ENCODE measurements around the gene GAB1. TPM values are rescaled to one million over a fixed set of nuclear protein-coding genes. Genes with fewer than 3 reads are reported as not detected.
A peak's percentile ranks its signal among the peaks of the same experiment; 100 is the strongest.

GAB1 gene
- total RNA-seq, 1 donor from 2014 or later = 29.0 TPM

- Histone ChIP-seq H3K4me1 (peaks cover 65% of the 10 kb centered on the region), H3K27ac (peak overlapping the region; percentile 61)
Measured at GRCh38 chr4:143402776-143403552, 66.3 kb downstream of the GAB1 start.

GRCh38 chr4:143403553-143403820 lies 66.8 kb downstream of the GAB1 start:
- Histone ChIP-seq H3K36me3 (no peaks in the 10 kb centered on the region), H3K27ac (peak overlapping the region; percentile 31)
- intact Hi-C loops (cut with DNase I) = no loop called here

More at GRCh38 chr4:143402776-143403552, 66.3 kb downstream of the GAB1 start:
- TF ChIP-seq POLR2AphosphoS5 (IDR thresholded peaks at IDR 0.05; ENCODE audit: insufficient read depth in 1 of 2, low read depth in 1 of 2) = peak in 1 of 2 donors; percentile 45
- no peak for TF ChIP-seq POLR2A (IDR thresholded peaks at IDR 0.05)
- intact Hi-C loops (cut with DNase I) = no loop called here
- DNase-seq (ENCODE audit: extremely low spot score in 2 of 2) = no peak
- H3K4me3 ChIP-seq = no peak overlapping the region
- no peaks in the 10 kb centered on the region for H3K27me3 ChIP-seq
- H3K36me3 ChIP-seq = no peaks in the 10 kb centered on the region
- no peaks in the 10 kb centered on the region for H3K9me3 ChIP-seq

GRCh38 chr4:143404555-143404954 lies 67.9 kb downstream of the GAB1 start:
- no peak overlapping the region for H3K4me3 ChIP-seq
- DNase-seq (ENCODE audit: extremely low spot score in 2 of 2) = no peak
- H3K9me3 ChIP-seq = no peaks in the 10 kb centered on the region
- no peaks in the 10 kb centered on the region for H3K36me3 ChIP-seq
- no peak overlapping the region for H3K27ac ChIP-seq
- H3K27me3 ChIP-seq = no peaks in the 10 kb centered on the region
- H3K4me1 ChIP-seq = peaks cover 59% of the 10 kb centered on the region
- no peak for TF ChIP-seq POLR2AphosphoS5 (IDR thresholded peaks at IDR 0.05; ENCODE audit: insufficient read depth in 1 of 2, low read depth in 1 of 2)
- TF ChIP-seq POLR2A (IDR thresholded peaks at IDR 0.05) = no peak
- no peak for TF ChIP-seq CTCF (IDR thresholded peaks at IDR 0.05)
- intact Hi-C loops (cut with DNase I) = no loop called here

More at GRCh38 chr4:143403553-143403820, 66.8 kb downstream of the GAB1 start:
- no peaks in the 10 kb centered on the region for H3K27me3 ChIP-seq
- H3K9me3 ChIP-seq = no peaks in the 10 kb centered on the region
- no peak overlapping the region for H3K4me3 ChIP-seq
- peaks cover 66% of the 10 kb centered on the region for H3K4me1 ChIP-seq
- no peak for TF ChIP-seq CTCF (IDR thresholded peaks at IDR 0.05)
- TF ChIP-seq POLR2A (IDR thresholded peaks at IDR 0.05) = no peak
- TF ChIP-seq POLR2AphosphoS5 (IDR thresholded peaks at IDR 0.05; ENCODE audit: insufficient read depth in 1 of 2, low read depth in 1 of 2) = no peak
- DNase-seq (ENCODE audit: extremely low spot score in 2 of 2) = no peak

GRCh38 chr4:143405075-143405730 lies 68.5 kb downstream of the GAB1 start:
- Histone ChIP-seq H3K9me3 (no peaks in the 10 kb centered on the region), H3K27ac (peak overlapping the region; percentile 37), H3K27me3 (no peaks in the 10 kb centered on the region), H3K4me1 (peaks cover 65% of the 10 kb centered on the region), H3K36me3 (no peaks in the 10 kb centered on the region), H3K4me3 (no peak overlapping the region)
- no peak for DNase-seq (ENCODE audit: extremely low spot score in 2 of 2)
- no peak for TF ChIP-seq POLR2AphosphoS5 (IDR thresholded peaks at IDR 0.05; ENCODE audit: insufficient read depth in 1 of 2, low read depth in 1 of 2)
- no peak for TF ChIP-seq POLR2A (IDR thresholded peaks at IDR 0.05)
- TF ChIP-seq CTCF (IDR thresholded peaks at IDR 0.05) = no peak
- intact Hi-C loops (cut with DNase I) = no loop called here

- Histone ChIP-seq H3K27me3 (no peaks in the 10 kb centered on the region), H3K9me3 (no peaks in the 10 kb centered on the region), H3K27ac (peak overlapping the region; percentile 37), H3K36me3 (no peaks in the 10 kb centered on the region), H3K4me1 (peaks cover 78% of the 10 kb centered on the region), H3K4me3 (no peak overlapping the region)
- TF ChIP-seq POLR2A (IDR thresholded peaks at IDR 0.05) = no peak
- no peak for TF ChIP-seq CTCF (IDR thresholded peaks at IDR 0.05)
- no peak for TF ChIP-seq POLR2AphosphoS5 (IDR thresholded peaks at IDR 0.05; ENCODE audit: insufficient read depth in 1 of 2, low read depth in 1 of 2)
- intact Hi-C loops (cut with DNase I) = no loop called here
- DNase-seq (ENCODE audit: extremely low spot score in 2 of 2) = no peak
Measured at GRCh38 chr4:143406523-143406922, 69.8 kb downstream of the GAB1 start.

Measured in vagina (tissue), 2 donors.